GM12874 (cell line): Measurements from ENCODE around the gene SLC34A3.

Experiments
- CTCF ChIP-seq: IDR thresholded peaks from 2 replicates; pipeline ENCODE4 v1.5.1; 2011; ENCODE audit warnings: low read depth, mild to moderate bottlenecking, control low read depth, low read length, moderate library complexity; ENCODE audit not compliant: insufficient read depth

Gene SLC34A3

GRCh38 chr9:137192448-137192780, 38.3 kb upstream of the SLC34A3 start:
- TF ChIP-seq CTCF = no peak

DNA sequence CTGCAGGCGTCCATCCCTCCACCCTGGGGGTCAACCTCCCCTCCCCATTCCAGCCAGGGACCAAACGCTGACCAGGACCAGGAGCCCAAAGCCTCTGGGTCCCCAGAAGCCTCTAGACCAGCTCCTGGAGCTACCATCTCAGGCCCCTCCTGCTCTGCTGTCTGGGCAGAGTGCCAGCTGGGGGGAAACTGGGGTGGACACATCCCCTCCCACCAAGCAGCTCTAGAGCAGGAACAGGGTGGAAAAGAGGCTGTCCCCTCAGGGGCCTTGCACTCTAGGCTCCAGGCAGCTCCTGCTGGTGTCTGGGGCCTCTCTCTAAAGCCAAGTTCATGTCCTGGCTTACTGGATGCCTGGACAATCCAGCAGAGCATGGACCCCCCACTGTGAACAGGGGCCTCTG, 37.8 kb upstream of the SLC34A3 start:
- TF ChIP-seq CTCF = no peak

DNA sequence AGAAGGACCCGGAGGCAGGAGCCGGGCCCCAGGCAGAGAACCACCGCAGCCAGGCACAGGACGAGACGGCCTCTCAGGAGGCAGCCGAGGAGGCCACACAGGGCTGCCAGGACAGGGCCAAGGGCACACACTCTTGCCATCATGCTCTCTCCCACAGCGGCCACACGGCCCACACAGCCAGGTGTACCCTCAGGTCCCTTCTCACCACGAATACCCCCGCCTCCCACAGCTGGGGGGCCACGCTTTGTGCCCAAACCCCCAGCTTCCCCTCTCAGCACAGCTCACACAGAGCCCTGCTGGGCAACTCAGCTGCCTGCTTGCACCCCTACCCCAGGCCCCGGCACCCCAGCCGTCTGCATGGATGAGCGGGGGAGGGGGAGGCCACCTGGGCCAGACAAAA, 36.9 kb upstream of the SLC34A3 start:
- TF ChIP-seq CTCF = no peak

DNA sequence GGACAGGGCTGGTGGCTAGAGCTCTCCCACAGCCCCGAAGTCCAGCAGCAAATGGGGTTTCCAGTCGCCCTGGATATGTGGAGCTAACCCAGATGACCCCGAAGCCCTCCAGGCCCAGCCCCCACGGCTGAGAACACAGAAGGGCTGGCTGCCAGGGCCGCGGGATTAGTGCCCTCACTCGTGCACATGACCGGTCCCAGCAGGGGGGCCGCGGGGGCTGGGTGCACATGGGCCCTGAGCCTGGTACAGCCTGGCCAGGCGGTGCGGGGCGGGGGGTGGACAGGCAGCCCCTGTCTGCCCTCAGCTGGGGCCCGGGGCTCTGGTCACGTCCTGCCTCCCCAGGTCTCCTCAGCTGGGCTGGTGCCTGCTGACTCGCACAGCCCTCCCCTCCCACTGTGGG, 36.3 kb upstream of the SLC34A3 start:
- no peak for TF ChIP-seq CTCF

DNA sequence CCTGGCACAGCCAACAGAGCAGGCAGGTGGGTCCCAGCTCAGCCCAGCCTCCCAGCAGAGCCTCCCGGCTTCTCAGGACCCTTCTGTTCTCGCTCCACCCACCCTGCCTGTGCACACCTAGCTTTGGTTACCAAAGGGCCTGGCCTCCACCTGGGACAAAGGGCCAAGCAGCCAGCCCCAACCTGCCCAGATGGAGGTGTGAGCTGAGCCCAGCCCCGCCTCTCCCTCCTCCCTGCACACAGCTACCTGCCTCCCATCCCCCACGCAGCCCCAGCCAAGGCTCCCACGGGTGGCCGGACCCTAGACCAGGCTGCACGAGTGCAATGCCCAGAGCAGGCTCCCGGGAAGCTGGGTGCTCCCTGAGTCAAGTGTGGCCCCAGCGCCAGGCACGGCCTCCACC, 35.8 kb upstream of the SLC34A3 start:
- no peak for TF ChIP-seq CTCF

- TF ChIP-seq CTCF = no peak
Measured at GRCh38 chr9:137195525-137196220, 35.0 kb upstream of the SLC34A3 start.

DNA sequence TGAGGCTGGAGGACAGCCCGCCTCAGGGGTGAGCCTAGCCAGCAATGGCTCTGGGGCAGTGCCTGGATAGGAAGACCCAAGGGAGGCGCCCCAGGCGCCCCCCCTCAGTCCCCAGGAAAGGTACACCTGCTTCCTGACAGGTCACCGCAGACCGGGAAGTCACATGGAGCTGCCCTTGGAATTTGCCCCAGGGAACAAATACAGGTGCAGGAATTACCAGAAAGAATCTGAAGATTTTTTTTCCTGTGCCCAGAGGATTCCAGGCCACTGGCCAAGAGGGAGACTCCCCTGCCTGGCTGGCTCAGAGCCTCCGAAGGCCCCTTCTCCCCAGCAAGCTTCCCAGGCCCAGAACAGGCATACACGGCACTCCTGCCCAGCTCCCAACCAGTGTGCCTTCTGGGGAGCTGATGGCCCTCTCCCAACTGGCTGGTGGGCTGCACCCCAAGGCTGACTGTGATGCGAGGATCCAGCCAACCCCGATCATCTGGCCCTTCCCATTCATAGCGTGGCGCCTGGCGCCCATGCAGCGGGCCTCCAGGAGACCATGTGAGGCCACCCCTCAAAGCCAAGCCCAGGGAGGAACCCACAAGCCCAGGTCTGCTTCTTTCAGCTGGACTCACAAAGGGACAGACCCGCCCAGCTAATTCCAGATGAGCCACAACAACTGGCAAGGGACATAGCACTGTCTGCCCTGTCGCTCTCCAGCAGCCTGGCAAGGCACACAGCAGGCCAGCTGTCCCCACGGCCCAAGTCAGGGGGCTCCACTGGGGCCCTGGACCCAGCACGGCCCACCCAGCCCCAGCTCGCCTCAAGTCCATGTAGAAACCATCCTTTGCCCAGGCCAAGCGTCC, 32.4 kb upstream of the SLC34A3 start:
- TF ChIP-seq CTCF = no peak
